ENCODE data around the gene ZIC1. TPM values are rescaled to one million over a fixed set of nuclear protein-coding genes. Genes with fewer than 3 reads are reported as not detected.

The ZIC1 gene
- total RNA-seq, 1 experiment from 2014 or later: not detected

- H3K9ac ChIP-seq (ENCODE audit: low read length): no peak overlapping the region
- no peaks in the 10 kb centered on the region for H3K4me1 ChIP-seq (ENCODE audit: control insufficient read depth in 1 of 2, insufficient read depth in 2 of 2, low read length in 2 of 2)
- ChIA-PET POLR2A (no interaction called here), RAD21 (ENCODE audit: low non-redundant PET in 1 of 2, low total read pairs in 2 of 2, uncharacterized antibody in 2 of 2, unreplicated experiment in 2 of 2) (no interaction called here), CTCF (no interaction called here)
- H3K4me3 ChIP-seq (replicated peaks in 1 of 2; ENCODE audit: low read depth in 1 of 2, low read length in 2 of 2): no peak overlapping the region
- DNase-seq (ENCODE audit: low read depth, low spot score) (no peak), ATAC-seq (no peak)
- H3K27ac ChIP-seq (ENCODE audit: low read depth, low read length): no peak overlapping the region
- TF ChIP-seq POLR2AphosphoS5 (IDR thresholded peaks at IDR 0.05; ENCODE audit: low read depth, low read length): no peak
- TF ChIP-seq SP1 (IDR thresholded peaks at IDR 0.05; ENCODE audit: low read depth): no peak
- TF ChIP-seq YY1 (IDR thresholded peaks at IDR 0.05; ENCODE audit: extremely low read depth, insufficient replicate concordance, low read depth, low read length): no peak
- no peak for TF ChIP-seq RAD21 (IDR thresholded peaks at IDR 0.05; ENCODE audit: low read depth)
- TF ChIP-seq EGR1 (IDR thresholded peaks at IDR 0.05; ENCODE audit: low read depth): no peak
- no peak for TF ChIP-seq SRF (IDR thresholded peaks at IDR 0.05; ENCODE audit: low read depth)
- no peak for TF ChIP-seq ELF1 (IDR thresholded peaks at IDR 0.05; ENCODE audit: borderline replicate concordance, low read depth)
- no peak for TF ChIP-seq ZFX (IDR thresholded peaks at IDR 0.05)
- no peaks in the 10 kb centered on the region for H3K27me3 ChIP-seq (ENCODE audit: insufficient read depth, low read length)
- H3K36me3 ChIP-seq (ENCODE audit: control insufficient read depth in 1 of 2, insufficient read depth in 2 of 2, low read length in 2 of 2): no peaks in the 10 kb centered on the region
- H3K79me2 ChIP-seq (ENCODE audit: insufficient read depth, low read length): no peaks in the 10 kb centered on the region
- H2AFZ ChIP-seq (ENCODE audit: low read depth, low read length, poor library complexity, severe bottlenecking): no peak overlapping the region
- no peaks in the 10 kb centered on the region for H3K9me2 ChIP-seq (ENCODE audit: insufficient read depth)
- BruUV-seq (replicated peaks): no TSS peak
- H3K9me3 ChIP-seq (ENCODE audit: control insufficient read depth in 1 of 2, insufficient read depth in 1 of 2, low read depth in 1 of 2, low read length in 2 of 2): no peaks in the 10 kb centered on the region
- intact Hi-C loops (cut with micrococcal nuclease): loop anchor here (5.0 kb wide), 1 partner anchor 238 kb away; no protein-coding TSS in a partner anchor
- H3K4me2 ChIP-seq (ENCODE audit: low read length): no peak overlapping the region
- H4K20me1 ChIP-seq (ENCODE audit: insufficient read depth): no peaks in the 10 kb centered on the region
Measured at GRCh38 chr3:147379651-147380050, 29.5 kb upstream of the ZIC1 start.

- DNase-seq (ENCODE audit: low read depth, low spot score) (no peak), ATAC-seq (no peak)
- no TSS peak for BruUV-seq (replicated peaks)
- CTCF ChIA-PET: no interaction called here
- no peak overlapping the region for H2AFZ ChIP-seq (ENCODE audit: low read depth, low read length, poor library complexity, severe bottlenecking)
- TF ChIP-seq CBX3 (IDR thresholded peaks at IDR 0.05; ENCODE audit: low read depth) (no peak), ZNF274 (IDR thresholded peaks at IDR 0.05; ENCODE audit: low read depth, low read length) (no peak), POLR2AphosphoS5 (IDR thresholded peaks at IDR 0.05; ENCODE audit: low read depth, low read length) (no peak), SRF (IDR thresholded peaks at IDR 0.05; ENCODE audit: low read depth) (no peak), FOSL1 (IDR thresholded peaks at IDR 0.05; ENCODE audit: low read depth) (no peak)
- no peak overlapping the region for H3K4me2 ChIP-seq (ENCODE audit: low read length)
- no peaks in the 10 kb centered on the region for H3K4me1 ChIP-seq (ENCODE audit: control insufficient read depth in 1 of 2, insufficient read depth in 2 of 2, low read length in 2 of 2)
- POLR2A ChIA-PET: no interaction called here
- H4K20me1 ChIP-seq (ENCODE audit: insufficient read depth): no peaks in the 10 kb centered on the region
- no peaks in the 10 kb centered on the region for H3K27me3 ChIP-seq (ENCODE audit: insufficient read depth, low read length)
- no peaks in the 10 kb centered on the region for H3K9me2 ChIP-seq (ENCODE audit: insufficient read depth)
- RAD21 ChIA-PET (ENCODE audit: low non-redundant PET in 1 of 2, low total read pairs in 2 of 2, uncharacterized antibody in 2 of 2, unreplicated experiment in 2 of 2): no interaction called here
- no peak overlapping the region for H3K4me3 ChIP-seq (replicated peaks in 1 of 2; ENCODE audit: low read depth in 1 of 2, low read length in 2 of 2)
- H3K79me2 ChIP-seq (ENCODE audit: insufficient read depth, low read length): no peaks in the 10 kb centered on the region
- no peak overlapping the region for H3K27ac ChIP-seq (ENCODE audit: low read depth, low read length)
- H3K36me3 ChIP-seq (ENCODE audit: control insufficient read depth in 1 of 2, insufficient read depth in 2 of 2, low read length in 2 of 2): no peaks in the 10 kb centered on the region
- intact Hi-C loops (cut with micrococcal nuclease): loop anchor here (5.0 kb wide), 1 partner anchor 237 kb away; no protein-coding TSS in a partner anchor
- no peak overlapping the region for H3K9ac ChIP-seq (ENCODE audit: low read length)
- no peaks in the 10 kb centered on the region for H3K9me3 ChIP-seq (ENCODE audit: control insufficient read depth in 1 of 2, insufficient read depth in 1 of 2, low read depth in 1 of 2, low read length in 2 of 2)
Measured at GRCh38 chr3:147380387-147380951, 28.7 kb upstream of the ZIC1 start.

Data from HCT116 (cell line).